ENCODE measurements around the gene DGLUCY.
"Not testable (repeated sequence)": the region's sequence is repeated elsewhere in the genome, so short reads cannot be mapped to it uniquely, and the experiment has no call there.

The DGLUCY gene

GRCh38 chr14:91155626-91156089 is 41.8 kb downstream of the DGLUCY start:
- no peaks in the 10 kb centered on the region for H3K27me3 Mint-ChIP-seq
- DNase-seq (ENCODE audit: low spot score in 2 of 2): no peak
- peaks cover 3% of the 10 kb centered on the region for H3K4me1 Mint-ChIP-seq
- no peak overlapping the region for H3K27ac Mint-ChIP-seq
- H3K36me3 Mint-ChIP-seq: peaks cover 22% of the 10 kb centered on the region
- no peak overlapping the region for H3K4me3 Mint-ChIP-seq
- ATAC-seq (ENCODE audit: low read depth): no peak
- no peaks in the 10 kb centered on the region for H3K9me3 Mint-ChIP-seq

GRCh38 chr14:91156142-91156666 is 42.3 kb downstream of the DGLUCY start:
- peaks cover 22% of the 10 kb centered on the region for H3K36me3 Mint-ChIP-seq
- H3K27ac Mint-ChIP-seq; H3K27me3 Mint-ChIP-seq; H3K4me1 Mint-ChIP-seq; H3K9me3 Mint-ChIP-seq; H3K4me3 Mint-ChIP-seq; DNase-seq (ENCODE audit: low spot score in 2 of 2); ATAC-seq (ENCODE audit: low read depth): not testable (repeated sequence)

DNA sequence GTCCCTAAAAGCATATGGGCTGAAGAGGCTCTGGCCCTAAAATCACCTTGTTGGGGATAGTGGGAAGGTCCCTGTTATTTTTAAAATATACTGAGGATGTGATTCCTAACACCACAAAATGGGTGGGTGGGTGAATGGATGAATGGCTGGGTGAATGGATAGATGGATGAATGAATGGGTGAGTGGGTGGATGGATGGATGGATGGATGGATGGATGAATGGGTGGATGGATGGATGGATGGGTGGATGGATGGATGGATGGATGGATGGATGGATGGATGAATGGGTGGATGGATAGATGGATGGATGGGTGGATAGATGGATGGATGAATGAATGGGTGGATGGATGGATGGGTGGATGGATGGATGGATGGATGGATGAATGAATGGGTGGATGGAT is 43.0 kb downstream of the DGLUCY start:
- not testable (repeated sequence) for DNase-seq (ENCODE audit: low spot score in 2 of 2); H3K9me3 Mint-ChIP-seq; H3K4me1 Mint-ChIP-seq; H3K4me3 Mint-ChIP-seq; ATAC-seq (ENCODE audit: low read depth); H3K27me3 Mint-ChIP-seq
- Mint-ChIP-seq H3K27ac (peak overlapping the region; percentile 79), H3K36me3 (peaks cover 26% of the 10 kb centered on the region)

GRCh38 chr14:91158091-91158790 is 44.4 kb downstream of the DGLUCY start:
- H3K9me3 Mint-ChIP-seq: no peaks in the 10 kb centered on the region
- DNase-seq (ENCODE audit: low spot score in 2 of 2): no peak
- ATAC-seq (ENCODE audit: low read depth): no peak
- H3K4me1 Mint-ChIP-seq: peaks cover 3% of the 10 kb centered on the region
- no peaks in the 10 kb centered on the region for H3K27me3 Mint-ChIP-seq
- peaks cover 22% of the 10 kb centered on the region for H3K36me3 Mint-ChIP-seq
- peak overlapping the region; percentile 45 for H3K27ac Mint-ChIP-seq
- no peak overlapping the region for H3K4me3 Mint-ChIP-seq

GRCh38 chr14:91159182-91159581 is 45.3 kb downstream of the DGLUCY start:
- Mint-ChIP-seq H3K27me3 (no peaks in the 10 kb centered on the region), H3K36me3 (peaks cover 24% of the 10 kb centered on the region), H3K4me1 (peaks cover 3% of the 10 kb centered on the region), H3K4me3 (no peak overlapping the region), H3K9me3 (no peaks in the 10 kb centered on the region), H3K27ac (no peak overlapping the region)
- no peak for DNase-seq (ENCODE audit: low spot score in 2 of 2)
- ATAC-seq (ENCODE audit: low read depth): no peak

DNA sequence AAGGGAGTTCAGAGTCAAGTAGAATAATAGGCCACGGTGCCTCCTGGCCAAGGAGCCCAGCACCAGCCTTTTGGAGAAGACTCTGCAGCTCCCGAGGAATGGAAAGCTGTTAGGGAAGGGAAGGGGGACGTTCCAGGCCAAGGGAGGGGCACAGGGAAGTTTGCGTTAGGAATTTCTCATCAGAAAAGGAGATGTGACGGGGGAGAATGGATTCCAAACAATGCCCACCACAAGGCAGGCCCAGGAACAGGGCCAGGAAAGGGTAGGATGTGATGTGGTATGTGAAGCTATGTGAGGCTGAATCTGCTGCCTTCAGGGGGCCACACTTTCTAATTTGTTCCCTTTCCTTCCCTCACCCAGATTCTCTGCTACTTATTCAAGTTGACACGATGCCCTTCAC is 46.0 kb downstream of the DGLUCY start:
- peaks cover 3% of the 10 kb centered on the region for H3K4me1 Mint-ChIP-seq
- no peaks in the 10 kb centered on the region for H3K27me3 Mint-ChIP-seq
- H3K4me3 Mint-ChIP-seq: no peak overlapping the region
- no peaks in the 10 kb centered on the region for H3K9me3 Mint-ChIP-seq
- DNase-seq (ENCODE audit: low spot score in 2 of 2): no peak
- peaks cover 25% of the 10 kb centered on the region for H3K36me3 Mint-ChIP-seq
- ATAC-seq (ENCODE audit: low read depth): no peak
- peak overlapping the region; percentile 32 for H3K27ac Mint-ChIP-seq

DNA sequence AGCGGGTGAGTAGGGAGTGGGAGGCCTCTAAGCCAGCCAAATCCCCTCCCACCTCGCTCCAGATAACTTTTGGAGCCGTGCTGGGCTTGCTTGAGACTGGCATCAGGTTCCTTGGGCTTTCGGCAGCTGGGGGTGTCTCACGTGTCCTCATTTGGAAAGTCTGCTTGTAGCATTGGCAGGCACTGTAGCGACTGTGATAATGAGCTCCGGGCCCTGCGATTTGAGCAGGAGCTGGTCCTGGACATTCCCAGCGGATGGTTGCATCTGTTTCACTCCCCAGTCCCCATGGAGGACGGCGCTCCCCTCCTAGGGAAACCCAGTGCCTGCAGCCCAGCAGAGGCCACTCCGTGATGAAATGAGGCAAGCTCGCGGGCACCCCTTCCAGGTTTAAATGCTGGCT is 49.4 kb downstream of the DGLUCY start:
- Mint-ChIP-seq H3K4me1 (no peaks in the 10 kb centered on the region), H3K27me3 (no peaks in the 10 kb centered on the region), H3K4me3 (no peak overlapping the region), H3K27ac (no peak overlapping the region), H3K36me3 (peaks cover 35% of the 10 kb centered on the region), H3K9me3 (no peaks in the 10 kb centered on the region)
- DNase-seq (ENCODE audit: low spot score in 2 of 2): no peak
- no peak for ATAC-seq (ENCODE audit: low read depth)

DNA sequence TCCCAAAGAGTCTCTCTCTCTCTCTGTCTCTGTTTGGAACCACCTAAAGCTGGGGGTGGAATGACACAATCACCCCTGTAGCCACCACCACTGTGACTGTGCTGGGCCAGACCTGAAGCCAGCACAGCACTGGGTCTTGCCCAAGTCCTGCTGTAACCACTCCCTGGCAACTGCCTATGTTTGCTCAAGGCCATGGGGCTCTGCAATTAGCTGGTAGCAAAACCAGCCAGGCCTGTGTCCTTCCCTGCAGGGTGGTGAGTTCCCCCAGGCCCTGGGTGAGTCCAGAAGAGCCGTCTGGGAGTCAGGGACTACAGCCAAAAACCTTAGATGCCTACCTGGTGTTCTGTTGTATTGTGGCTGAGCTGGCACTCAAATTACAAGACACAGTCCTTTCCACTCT is 50.8 kb downstream of the DGLUCY start:
- Mint-ChIP-seq H3K27me3 (no peaks in the 10 kb centered on the region), H3K36me3 (peaks cover 34% of the 10 kb centered on the region), H3K27ac (no peak overlapping the region), H3K4me3 (no peak overlapping the region), H3K4me1 (no peaks in the 10 kb centered on the region), H3K9me3 (no peaks in the 10 kb centered on the region)
- ATAC-seq (ENCODE audit: low read depth): no peak
- DNase-seq (ENCODE audit: low spot score in 2 of 2): no peak

DNA sequence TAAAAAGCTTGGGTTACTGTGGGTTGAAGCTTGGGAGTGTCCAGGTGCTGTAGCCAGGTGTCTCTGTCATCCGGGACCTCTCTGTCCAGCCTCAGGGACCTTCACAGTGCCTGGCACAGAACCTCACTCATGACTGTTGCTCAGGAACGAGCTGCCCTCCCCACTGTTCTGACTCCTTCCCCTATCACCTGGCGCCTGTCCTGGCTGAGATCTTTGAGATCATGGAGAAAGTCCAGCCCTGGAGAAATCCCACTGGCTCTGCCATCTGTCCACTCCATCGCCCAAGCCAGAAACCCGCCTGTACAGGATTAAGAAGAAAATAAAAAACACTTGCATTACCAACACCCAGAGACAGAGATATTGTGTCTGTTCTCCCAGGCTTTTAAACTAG is 53.5 kb downstream of the DGLUCY start:
- H3K4me3 Mint-ChIP-seq: no peak overlapping the region
- H3K9me3 Mint-ChIP-seq: no peaks in the 10 kb centered on the region
- DNase-seq (ENCODE audit: low spot score in 2 of 2): no peak
- no peaks in the 10 kb centered on the region for H3K27me3 Mint-ChIP-seq
- peaks cover 2% of the 10 kb centered on the region for H3K4me1 Mint-ChIP-seq
- H3K36me3 Mint-ChIP-seq: peaks cover 27% of the 10 kb centered on the region
- ATAC-seq (ENCODE audit: low read depth): no peak
- H3K27ac Mint-ChIP-seq: peak overlapping the region; percentile 21

GRCh38 chr14:91169951-91170350 is 56.1 kb downstream of the DGLUCY start:
- Mint-ChIP-seq H3K27me3 (no peaks in the 10 kb centered on the region), H3K36me3 (peaks cover 28% of the 10 kb centered on the region), H3K9me3 (no peaks in the 10 kb centered on the region), H3K4me1 (peaks cover 6% of the 10 kb centered on the region), H3K27ac (no peak overlapping the region), H3K4me3 (no peak overlapping the region)
- DNase-seq (ENCODE audit: low spot score in 2 of 2) (no peak), ATAC-seq (ENCODE audit: low read depth) (no peak)

DNA sequence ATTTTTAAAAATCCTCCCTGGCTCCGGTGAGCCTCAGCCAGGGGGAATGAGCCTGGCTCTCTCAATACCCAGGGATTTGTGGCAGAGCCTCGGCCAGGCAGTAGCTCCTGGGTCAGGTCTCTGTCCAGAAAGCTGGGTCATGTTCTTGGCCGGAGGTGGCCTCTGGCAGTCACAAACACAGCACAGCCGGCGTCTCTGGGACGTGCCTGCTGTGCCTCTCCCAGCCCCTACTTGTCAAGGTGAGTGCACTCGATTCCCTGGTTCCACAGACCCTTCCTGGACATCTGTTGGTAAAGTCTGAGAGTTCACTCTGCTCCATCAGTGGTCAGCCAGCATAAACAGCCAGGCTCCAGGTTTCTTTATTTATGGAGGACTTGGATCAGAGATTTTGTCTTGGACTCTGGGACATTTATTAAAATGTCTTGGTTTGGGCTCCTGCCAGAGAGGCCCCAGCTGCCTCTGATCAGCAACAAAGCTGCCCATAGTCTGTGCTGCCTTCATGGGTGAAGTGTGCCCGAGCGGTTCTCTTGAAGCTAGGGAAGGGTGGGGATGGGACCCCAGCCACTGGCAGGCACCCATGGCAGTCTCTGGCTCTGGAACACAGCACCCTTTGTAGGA is 56.7 kb downstream of the DGLUCY start:
- no peaks in the 10 kb centered on the region for H3K9me3 Mint-ChIP-seq
- no peaks in the 10 kb centered on the region for H3K27me3 Mint-ChIP-seq
- peaks cover 24% of the 10 kb centered on the region for H3K36me3 Mint-ChIP-seq
- no peak overlapping the region for H3K27ac Mint-ChIP-seq
- no peak overlapping the region for H3K4me3 Mint-ChIP-seq
- peaks cover 6% of the 10 kb centered on the region for H3K4me1 Mint-ChIP-seq
- DNase-seq (ENCODE audit: low spot score in 2 of 2) (no peak), ATAC-seq (ENCODE audit: low read depth) (no peak)

- H3K4me3 Mint-ChIP-seq: no peak overlapping the region
- no peak for ATAC-seq (ENCODE audit: low read depth)
- no peak for DNase-seq (ENCODE audit: low spot score in 2 of 2)
- peaks cover 20% of the 10 kb centered on the region for H3K36me3 Mint-ChIP-seq
- H3K27me3 Mint-ChIP-seq: no peaks in the 10 kb centered on the region
- no peaks in the 10 kb centered on the region for H3K9me3 Mint-ChIP-seq
- H3K27ac Mint-ChIP-seq: no peak overlapping the region
- peaks cover 6% of the 10 kb centered on the region for H3K4me1 Mint-ChIP-seq
Observed at GRCh38 chr14:91171291-91171690, 57.4 kb downstream of the DGLUCY start.

GRCh38 chr14:91173221-91173670 is 59.4 kb downstream of the DGLUCY start:
- Mint-ChIP-seq H3K4me3 (no peak overlapping the region), H3K27ac (no peak overlapping the region), H3K4me1 (peaks cover 8% of the 10 kb centered on the region), H3K36me3 (peaks cover 19% of the 10 kb centered on the region), H3K9me3 (no peaks in the 10 kb centered on the region), H3K27me3 (no peaks in the 10 kb centered on the region)
- peak; percentile 90 for ATAC-seq (ENCODE audit: low read depth)
- peak; percentile 78 to 79 for DNase-seq (ENCODE audit: low spot score in 2 of 2)

- H3K27ac Mint-ChIP-seq: no peak overlapping the region
- no peaks in the 10 kb centered on the region for H3K9me3 Mint-ChIP-seq
- H3K27me3 Mint-ChIP-seq: no peaks in the 10 kb centered on the region
- H3K4me3 Mint-ChIP-seq: no peak overlapping the region
- DNase-seq (ENCODE audit: low spot score in 2 of 2) (no peak), ATAC-seq (ENCODE audit: low read depth) (no peak)
- H3K36me3 Mint-ChIP-seq: peaks cover 14% of the 10 kb centered on the region
- peaks cover 8% of the 10 kb centered on the region for H3K4me1 Mint-ChIP-seq
Observed at GRCh38 chr14:91173904-91174303, 60.0 kb downstream of the DGLUCY start.
